NCI-H1092 treated with DMSO at 0.1 percent for 48 hours (cell line): ENCODE measurements around the gene P2RX4.
"Not testable (repeated sequence)": the region's sequence is repeated elsewhere in the genome, so short reads cannot be mapped to it uniquely, and the experiment has no call there.

Experiments used
- DNase-seq: peaks from one replicate; lab custom pipeline; 2025; lab: John Stamatoyannopoulos, UW

The P2RX4 gene

DNA sequence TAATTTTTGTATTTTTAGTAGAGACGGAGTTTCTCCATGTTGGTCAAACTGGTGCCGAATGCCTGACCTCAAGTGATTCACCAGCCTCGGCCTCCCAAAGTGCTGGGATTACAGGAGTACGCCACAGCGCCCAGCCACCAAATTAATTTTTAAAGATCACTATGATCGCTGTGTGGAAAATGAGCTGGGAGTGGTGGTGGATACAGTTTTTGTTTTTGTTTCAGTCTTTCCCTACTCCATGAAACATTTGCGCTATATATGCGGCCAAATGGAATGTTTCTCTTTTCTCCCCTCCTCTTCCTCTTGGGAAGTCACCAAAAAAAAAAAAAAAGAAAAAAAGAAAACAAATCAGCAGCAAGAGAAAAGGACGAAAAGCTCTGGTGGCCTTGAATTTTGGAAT is 20.8 kb upstream of the P2RX4 start:
- DNase-seq: no peak

DNA sequence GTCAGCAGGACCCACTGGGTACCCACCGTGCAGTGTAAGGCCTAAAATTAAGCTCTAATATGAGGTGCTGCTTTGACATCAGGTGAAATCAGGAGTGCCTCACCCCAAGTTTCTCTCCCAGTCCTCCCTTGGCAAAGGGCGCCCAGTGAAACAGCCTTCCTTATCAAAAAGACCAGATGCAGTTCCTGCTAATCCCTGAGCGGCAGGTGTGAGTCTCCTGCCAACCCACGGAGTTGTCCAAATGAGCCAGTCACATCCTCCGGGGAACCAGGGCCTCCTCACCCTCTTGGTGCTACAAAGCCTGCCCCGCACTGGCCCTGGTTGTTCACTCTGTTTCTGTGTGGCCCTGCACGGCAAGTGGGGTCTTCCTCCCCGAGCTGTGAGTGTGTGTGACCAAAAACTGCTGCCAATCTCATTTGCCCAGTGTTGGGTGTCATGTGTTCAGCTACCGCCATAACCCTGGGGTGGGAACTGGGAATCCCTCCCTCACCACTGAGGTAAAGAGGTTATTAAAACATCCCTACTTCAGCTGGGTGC is 20.2 kb upstream of the P2RX4 start:
- no peak for DNase-seq

DNA sequence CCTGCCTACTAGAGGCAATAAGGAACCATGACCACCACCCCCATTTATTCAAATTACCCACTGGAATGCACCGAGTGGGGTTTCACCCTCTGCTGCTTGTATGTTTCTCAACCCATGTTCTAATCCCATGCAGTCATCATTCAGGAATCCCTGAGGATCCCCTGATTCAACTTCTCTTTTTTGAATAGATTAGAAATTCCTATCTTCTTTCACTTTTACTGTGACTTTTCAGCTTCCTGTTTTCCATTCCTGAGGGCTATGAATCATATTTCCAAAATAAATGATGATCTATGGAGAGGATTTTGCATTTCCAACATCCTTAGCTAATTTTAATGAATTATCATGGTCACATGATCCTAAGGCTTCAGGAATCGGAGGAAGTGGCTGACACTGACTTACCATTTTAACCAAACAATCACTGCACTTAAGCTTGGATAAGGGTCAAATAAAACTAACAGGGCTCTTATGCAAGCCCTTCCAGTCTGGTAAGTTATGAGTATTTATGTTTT is 19.4 kb upstream of the P2RX4 start:
- DNase-seq: no peak

DNA sequence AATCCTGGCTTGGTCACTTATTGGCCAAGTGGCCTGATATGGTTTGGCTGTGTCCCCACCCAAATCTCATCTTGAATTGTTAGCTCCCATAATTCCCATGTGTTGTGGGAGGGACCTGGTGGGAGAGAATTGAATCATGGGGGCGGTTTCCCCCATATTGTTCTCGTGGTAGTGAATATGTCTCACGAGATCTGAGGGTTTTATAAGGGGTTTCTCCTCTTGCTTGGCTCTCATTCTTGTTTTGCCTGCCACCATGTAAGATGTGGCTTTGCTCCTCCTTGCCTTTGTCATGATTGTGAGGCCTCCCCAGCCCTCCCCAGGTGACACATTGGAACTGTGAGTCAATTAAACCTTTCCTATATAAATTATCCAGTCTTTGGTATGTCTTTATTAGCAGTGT is 18.8 kb upstream of the P2RX4 start:
- DNase-seq: no peak

DNA sequence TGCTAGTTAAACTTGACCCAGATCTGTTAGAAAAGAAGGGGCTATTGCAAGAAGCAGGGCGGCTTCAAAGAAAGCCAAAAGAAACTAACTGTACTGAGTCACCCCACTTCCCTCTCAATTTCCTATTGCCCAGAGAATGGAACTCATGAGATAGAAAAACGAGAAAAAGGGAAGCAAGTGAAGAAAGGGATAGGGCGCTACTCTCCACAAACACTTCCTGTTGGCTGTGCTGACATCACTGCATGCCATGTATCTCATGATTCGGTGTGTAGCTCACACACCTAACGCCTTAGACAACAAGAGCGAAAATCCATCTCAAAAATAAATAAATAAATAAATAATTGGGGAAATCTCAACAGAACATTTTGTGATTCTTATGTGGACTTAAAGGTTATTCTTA is 13.0 kb upstream of the P2RX4 start:
- DNase-seq: no peak

DNA sequence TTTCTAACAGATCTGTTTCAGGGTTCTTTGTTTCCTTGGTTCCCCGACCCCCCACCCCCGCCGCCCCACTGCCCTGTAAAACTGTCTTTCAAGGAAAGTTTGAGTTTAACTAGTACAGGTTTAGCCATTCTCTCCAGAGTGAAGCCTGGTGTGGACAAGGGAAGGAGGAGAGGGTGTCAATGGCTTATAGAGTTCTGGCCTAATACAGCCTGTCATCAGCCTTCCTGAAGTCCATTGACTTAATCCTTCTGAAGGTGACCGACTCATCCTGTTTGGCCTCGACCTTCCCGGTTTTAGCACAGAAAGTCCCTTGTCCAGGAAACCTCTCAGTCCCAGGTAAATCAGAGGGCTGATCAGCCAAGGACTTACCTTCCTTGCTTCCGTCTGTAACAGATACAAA is 11.0 kb upstream of the P2RX4 start:
- no peak for DNase-seq

DNA sequence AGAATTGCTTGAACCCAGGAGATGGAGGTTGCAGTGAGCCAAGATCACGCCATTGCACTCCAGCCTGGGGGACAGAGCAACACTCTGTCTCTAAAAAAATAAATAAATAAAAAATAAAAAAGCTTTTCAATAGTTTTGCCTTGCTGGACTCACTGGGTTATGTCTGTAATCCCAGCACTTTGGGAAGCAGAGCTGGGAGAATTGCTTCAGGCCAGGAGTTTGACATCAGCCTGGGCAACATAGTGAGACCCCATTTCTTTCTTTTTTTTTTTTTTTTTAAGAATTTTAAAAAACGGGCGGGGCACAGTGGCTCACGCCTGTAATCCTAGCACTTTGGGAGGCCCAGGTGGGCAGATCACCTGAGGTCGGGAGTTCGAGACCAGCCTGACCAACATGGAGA is 8.8 kb upstream of the P2RX4 start:
- DNase-seq: not testable (repeated sequence)

DNA sequence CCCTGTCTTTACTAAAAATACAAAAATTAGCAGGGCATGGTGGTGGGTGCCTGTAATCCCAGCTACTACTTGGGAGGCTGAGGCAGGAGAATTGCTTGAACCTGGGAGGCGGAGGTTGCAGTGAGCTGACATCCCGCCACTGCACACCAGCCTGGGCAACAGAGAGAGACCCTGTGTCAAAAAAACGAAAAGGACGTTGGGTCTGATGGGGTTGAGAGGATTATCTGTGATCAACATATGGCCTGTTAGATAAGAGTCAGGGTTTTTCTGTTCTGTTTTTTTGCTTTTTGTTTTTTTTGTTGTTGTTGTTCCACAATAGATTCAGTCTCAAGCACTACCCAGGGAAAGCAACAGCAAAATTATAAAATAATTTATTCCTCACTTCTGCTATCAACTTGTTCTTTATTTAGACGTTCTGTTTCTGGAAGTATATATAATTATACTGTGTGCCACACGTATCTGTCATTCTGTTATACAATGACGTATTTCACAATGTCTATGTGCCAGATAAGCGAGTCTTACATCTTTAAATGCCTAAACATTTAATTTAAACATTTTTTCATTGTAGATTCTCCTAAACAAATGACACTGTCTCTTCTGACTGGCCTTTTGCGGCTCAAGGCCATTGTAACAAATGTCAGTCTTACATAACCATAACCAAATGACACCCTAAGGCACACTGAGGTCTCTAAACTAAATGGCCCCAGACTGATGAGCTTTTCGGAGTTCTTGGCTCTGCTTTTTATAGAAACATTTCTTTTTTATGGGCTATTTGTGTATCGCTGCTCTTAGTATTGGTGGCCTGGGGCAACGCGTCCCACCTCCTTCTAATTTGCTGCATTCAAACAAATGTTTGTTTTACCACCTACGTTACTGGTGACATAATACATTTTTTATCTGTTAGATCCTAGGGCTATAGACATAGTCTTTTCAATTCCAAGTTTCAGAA is 7.2 kb upstream of the P2RX4 start:
- no peak for DNase-seq

DNA sequence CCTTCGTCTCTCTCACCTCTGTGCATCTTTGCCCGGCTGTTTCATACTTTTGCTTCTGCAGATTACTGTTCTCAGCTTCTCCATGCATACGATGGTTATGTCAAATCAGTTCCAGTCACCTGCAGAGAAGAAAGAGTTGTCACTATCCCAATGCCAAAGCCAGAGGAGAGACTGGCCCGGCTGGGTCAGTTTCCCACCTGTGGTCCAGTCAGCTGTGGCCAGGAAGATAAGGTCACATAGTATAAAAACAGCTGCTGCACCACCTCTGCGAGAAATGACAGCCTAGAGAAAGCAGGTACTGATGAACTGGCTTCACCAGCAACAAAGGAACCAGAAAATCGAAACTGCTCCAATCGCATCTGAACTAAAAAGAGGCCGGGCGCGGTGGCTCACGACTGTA is 6.4 kb upstream of the P2RX4 start:
- no peak for DNase-seq

DNA sequence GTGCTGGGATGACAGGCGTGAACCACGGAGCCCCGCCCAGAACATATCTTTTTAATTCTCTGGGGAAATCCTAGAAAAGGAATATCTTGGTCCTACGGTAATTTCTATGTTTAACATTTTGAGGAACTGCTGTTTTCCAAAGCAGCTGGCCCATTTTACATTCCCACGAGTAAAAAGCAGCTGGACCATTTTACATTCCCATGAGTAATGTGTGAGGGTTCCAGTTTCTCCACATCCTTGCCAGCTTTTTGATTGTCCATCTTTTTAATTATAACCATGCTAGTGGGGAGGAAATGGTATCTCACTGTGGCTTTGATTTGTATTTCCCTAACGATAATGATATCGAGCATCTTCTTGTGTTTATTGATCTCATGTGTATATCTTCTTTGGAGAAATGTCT is 4.4 kb upstream of the P2RX4 start:
- no peak for DNase-seq

DNA sequence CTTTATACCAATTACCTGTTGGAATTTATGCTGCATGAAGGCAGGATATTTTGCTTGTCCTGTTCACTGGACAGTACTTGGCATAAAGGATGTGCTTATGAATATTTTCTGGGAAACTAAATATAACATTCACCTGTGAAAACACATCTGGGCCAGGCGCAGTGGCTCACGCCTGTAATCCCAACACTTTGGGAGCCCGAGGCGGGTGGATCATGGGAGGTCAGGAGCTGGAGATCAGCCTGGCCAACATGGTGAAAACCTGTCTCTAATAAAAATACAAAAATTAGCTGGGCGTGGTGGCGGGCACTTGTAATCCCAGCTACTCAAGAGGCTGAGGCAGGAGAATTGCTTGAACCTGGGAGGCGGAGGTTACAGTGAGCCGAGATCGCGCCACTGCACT is 1.4 kb upstream of the P2RX4 start:
- not testable (repeated sequence) for DNase-seq

DNA sequence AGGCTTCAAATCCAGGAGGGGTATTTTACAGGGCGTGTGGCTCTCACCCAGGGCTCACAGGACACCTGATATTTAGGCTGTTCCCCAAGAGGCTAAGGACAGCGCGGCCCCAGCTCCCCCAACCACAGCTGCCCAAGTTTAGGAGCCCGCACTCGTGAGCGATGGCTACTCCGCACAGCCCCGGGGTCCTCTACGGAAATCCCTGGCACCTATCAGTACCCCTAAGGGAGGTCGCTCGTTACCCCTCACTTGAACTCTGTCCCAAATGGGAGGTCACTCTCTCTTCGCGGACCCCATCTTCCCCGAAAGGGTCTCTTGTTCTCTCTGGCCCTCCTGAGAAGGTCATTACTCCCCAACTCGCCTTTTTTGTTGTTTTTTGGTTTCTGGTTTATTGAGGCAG is 708 bp upstream of the P2RX4 start:
- DNase-seq: no peak

DNA sequence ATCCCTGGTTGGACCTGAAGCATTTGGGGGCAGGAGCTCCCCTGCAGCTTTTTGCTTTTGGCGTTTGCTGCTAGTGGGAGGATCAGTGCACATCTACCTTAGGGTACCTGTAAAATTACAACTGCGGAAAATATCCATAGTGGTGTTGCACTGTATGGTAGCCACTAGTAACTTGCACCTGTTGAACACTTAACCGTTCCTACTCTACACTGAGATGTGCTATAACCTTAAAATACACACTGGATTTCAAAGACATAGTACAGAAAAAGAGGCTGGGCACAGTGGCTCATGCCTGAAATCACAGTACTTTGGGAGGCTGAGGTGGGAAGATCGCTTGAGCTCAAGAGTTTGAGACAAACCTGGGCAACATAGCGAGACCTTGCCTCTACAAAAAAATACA is 2.9 kb downstream of the P2RX4 start:
- no peak for DNase-seq

DNA sequence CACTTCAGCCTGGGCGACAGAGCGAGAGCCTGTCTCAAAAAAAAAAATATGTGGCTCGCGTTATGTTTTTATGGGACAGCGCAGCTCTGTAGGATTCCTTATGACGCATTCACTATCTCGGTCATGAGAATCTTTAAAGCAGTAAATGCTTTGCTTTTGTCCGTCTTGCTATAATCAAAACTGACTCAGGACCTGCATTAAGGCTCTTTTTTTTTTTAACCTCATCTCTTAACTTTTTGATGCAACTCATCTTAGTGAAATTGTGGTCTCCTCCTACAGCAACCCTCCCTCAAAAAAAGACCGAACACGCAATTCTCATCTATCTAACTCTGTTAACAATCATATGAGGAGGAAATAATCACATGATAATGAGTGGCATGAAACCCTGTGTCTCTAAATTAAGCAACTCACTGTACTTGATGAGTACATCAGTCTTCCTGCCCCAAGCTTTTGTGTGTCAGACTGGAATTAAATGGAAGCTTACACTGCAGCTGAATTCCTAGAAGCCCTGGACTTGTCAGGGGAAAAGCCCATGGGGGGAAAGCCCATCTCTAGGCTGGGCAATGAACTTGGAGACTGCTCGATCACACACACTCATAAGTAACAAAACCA is 4.3 kb downstream of the P2RX4 start:
- no peak for DNase-seq

DNA sequence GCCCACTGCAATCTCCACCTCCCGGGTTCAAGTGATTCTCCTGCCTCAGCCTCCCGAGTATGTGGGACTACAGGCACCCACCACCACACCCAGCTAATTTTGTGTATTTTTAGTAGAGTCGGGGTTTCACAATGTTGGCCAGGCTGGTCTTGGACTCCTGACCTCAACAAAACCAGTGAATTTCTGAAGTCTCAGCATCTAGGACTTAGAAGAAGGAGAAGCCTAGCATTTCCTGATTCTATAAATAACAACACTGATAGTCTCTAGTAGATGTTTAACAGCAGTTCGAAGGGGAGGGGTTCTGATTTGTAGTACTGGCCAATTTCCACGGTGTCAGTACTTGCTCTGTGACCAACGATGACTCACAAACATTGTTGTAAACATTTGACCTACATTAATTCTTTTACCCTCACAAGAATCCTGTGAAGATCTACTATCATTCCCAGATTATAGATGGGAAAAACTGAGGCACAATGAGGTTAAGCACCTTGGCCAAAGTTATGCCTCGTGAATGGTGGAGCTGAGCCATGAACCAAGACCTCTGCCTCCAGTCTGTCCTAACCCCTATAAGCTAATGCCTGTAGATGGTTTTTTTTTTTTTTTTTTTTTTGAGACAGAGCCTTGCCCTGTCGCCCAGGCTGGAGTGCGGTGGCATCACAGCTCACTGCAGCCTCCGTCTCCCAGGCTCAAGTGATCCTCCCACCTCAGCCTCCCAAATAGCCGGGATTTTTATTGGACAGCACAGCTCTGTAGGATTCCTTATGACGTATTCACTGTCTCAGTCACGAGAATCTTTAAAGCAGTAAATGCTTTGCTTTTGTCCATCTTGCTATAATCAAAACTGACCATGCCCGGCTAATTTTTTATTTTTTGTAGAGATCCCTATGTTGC is 5.2 kb downstream of the P2RX4 start:
- DNase-seq: no peak

DNA sequence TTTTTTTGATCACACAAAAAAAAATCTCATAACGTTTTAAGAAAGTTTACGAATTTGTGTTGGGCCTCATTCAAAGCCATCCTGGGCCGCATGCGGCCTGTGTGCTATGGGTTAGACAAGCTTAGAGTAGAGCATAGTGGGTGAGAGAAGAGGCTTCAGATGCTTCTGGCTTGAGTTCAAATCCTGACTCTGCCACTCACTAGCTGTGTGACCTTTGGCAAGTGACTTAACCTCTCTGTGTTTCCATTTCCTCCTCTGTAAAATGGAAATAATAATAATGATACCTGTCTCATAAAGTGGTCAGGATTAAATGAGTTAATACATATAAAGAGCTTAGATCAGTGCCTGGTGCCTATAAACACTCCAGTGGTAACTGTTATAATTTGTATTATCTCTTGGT is 6.2 kb downstream of the P2RX4 start:
- no peak for DNase-seq

DNA sequence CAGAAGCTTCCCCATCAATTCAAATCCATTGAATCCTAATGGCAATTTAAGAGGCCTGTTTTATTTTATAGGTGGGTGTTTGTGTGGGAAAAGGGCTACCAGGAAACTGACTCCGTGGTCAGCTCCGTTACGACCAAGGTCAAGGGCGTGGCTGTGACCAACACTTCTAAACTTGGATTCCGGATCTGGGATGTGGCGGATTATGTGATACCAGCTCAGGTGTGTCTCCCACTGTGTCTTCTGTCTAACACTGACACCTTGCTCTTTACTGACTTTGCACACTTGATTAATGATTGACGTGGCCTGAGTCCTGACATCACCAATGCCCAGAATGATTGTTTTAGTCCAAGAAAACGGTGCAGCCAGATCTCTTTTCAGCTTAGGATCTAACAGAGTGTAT is 7.1 kb downstream of the P2RX4 start:
- DNase-seq: no peak

DNA sequence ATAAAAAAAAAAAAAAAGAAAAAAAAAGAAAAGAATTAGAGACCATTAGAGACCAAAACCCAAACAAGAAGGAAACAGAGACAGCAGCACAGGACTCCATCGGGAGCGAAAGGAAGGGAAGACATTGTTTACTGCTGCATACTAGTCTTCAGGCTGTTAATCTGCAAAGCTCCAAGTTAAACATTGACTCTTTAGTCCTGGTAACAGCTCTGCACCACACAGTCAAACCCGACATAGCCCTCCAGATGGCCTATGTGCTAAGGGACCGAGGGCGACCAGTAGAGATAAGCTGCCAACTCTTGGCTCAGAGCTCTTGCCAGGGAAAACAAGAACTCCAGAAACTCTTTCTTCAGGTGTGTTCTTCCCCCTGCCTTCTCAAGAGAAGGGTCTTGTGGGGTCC is 7.8 kb downstream of the P2RX4 start:
- no peak for DNase-seq

DNA sequence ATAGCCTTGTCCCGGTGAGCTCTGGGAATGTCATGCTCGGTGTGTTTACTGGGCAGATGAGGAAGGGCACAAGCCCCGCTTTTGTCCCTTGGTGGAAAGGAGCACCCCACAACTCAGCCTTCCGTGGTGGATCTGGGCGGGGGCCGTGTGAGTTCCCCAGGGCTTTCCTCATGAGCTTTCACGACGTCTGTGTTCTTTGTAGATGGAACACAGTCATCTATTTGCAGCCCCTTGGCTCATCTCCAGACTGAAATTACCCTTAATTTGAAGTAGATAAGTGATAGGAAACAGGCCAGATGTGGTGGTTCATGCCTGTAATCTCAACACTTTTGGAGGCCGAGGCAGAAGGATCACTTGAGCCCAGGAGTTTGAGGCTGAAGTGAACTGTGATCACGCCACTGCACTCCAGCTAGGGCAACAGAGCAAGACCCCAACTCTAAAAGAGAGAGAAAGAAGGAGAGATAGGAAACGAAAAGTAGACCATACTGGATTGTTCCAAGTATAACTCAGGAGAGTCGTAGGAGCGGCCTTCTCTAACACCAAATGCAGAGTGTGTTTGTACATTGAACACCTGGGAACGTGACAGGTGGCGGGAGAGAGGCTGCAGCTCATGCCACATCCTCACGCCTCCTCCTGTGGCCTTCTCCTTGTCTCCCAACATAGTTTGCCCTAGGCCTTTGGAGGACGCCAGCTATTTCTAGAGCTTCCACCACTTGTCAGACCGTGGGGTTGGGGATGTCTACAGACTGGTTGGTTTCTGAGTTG is 8.8 kb downstream of the P2RX4 start:
- DNase-seq: no peak

DNA sequence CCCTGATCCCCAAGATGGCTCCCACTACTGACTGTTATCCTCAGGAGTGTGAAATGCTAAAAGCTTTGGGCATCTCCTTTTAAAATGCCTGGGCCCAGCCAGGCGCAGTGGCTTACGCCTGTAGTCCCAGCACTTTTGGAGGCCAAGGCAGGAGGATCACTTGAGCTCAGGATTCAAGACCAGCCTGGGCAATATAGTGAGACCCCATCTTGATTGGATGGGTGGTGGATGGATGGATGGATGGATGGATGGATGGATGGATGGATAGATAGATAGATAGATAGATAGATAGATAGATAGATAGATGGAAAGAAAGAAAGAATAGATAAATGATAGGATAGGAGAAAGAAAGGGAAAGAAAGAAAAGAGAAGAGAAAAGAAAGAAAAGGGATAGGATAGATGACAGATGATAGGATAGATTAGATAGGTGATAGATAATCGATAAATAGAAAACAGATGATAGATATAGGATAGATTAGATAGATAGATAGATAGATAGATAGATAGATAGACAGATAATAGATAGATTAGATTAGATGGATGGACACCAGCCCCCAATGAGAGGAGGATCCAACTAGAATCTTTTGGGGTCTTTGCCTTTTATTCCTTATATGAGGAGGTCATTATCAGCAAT is 9.5 kb downstream of the P2RX4 start:
- DNase-seq: no peak

DNA sequence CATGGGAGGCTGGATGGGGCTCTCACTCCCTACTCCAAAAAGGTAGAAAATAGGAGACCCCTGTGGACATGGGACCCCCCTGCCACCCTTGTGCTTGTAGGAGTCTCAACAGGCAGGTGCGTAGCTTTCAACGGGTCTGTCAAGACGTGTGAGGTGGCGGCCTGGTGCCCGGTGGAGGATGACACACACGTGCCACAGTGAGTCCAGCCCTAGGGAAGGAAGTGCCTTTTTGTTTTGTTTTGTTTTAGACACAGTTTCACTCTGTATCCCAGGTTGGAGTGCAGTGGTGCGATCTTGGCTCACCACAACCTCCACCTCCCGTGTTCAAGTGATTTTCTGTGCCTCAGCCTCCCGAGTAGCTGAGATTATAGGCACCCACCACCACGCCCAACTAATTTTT is 12.9 kb downstream of the P2RX4 start:
- DNase-seq: no peak
